WTC11 (cell line): Measurements from ENCODE around the gene SLFN14. TPM values are rescaled to one million over a fixed set of nuclear protein-coding genes. Genes with fewer than 3 reads are reported as not detected.

Experiments
- ATAC-seq: fragments of 200-7000 bp; cut with Tn5 transposase; 2 replicates; pipeline ENCODE4 v1.10.0; 2021; ENCODE audit warnings: mild to moderate bottlenecking, moderate library complexity
- CTCF ChIA-PET: fragments of 300-600 bp; sonication (Branson Sonifier 250); formaldehyde crosslinking; loops from one replicate; lab custom pipeline; 2021; ENCODE audit warnings: antibody characterized with exemption; lab: Charles Lee
- POLR2A ChIA-PET: fragments of 350-600 bp; sonication (Branson Sonifier 250); formaldehyde crosslinking; loops from one replicate; lab custom pipeline; 2021; ENCODE audit warnings: antibody characterized with exemption; lab: Charles Lee
- DNase-seq: peaks from one replicate; pipeline ENCODE4 v3.0.0; 2021; ENCODE audit warnings: low spot score
- H3K27ac Mint-ChIP-seq: 2 replicates; pipeline ENCODE4 v1.8.0; 2021; ENCODE audit warnings: mixed read lengths
- H3K27me3 Mint-ChIP-seq: 2 replicates; pipeline ENCODE4 v1.8.0; 2021; ENCODE audit warnings: low read depth, mild to moderate bottlenecking, moderate library complexity, mixed read lengths
- H3K36me3 Mint-ChIP-seq: 2 replicates; pipeline ENCODE4 v1.8.0; 2021; ENCODE audit warnings: mixed read lengths
- H3K4me1 Mint-ChIP-seq: 2 replicates; pipeline ENCODE4 v1.8.0; 2022; ENCODE audit warnings: mixed read lengths
- H3K4me3 Mint-ChIP-seq: 2 replicates; pipeline ENCODE4 v1.8.0; 2021; ENCODE audit warnings: mild to moderate bottlenecking, moderate library complexity, mixed read lengths
- H3K9me3 Mint-ChIP-seq: 2 replicates; pipeline ENCODE4 v1.8.0; 2021; ENCODE audit warnings: mixed read lengths
- ATF1 ChIP-seq: sonication (generic); formaldehyde crosslinking; IDR thresholded peaks from 2 replicates; pipeline ENCODE4 v1.8.1; 2023; ENCODE audit warnings: mild to moderate bottlenecking, moderate library complexity, missing genetic modification reagents
- CREB1 ChIP-seq: sonication (generic); formaldehyde crosslinking; IDR thresholded peaks from 2 replicates; pipeline ENCODE4 v1.8.0; 2023; ENCODE audit warnings: mild to moderate bottlenecking, missing genetic modification reagents
- E2F5 ChIP-seq: sonication (generic); formaldehyde crosslinking; IDR thresholded peaks from 2 replicates; pipeline ENCODE4 v1.8.1; 2022; ENCODE audit warnings: mild to moderate bottlenecking, moderate library complexity, missing genetic modification reagents
- ELF4 ChIP-seq: sonication (generic); formaldehyde crosslinking; IDR thresholded peaks from 2 replicates; pipeline ENCODE4 v1.8.1; 2022; ENCODE audit warnings: low read depth, mild to moderate bottlenecking, moderate library complexity, missing genetic modification reagents
- GTF2I ChIP-seq: fragments of 250-450 bp; sonication (Bioruptor Pico); conservative IDR thresholded peaks from 2 replicates; pipeline ENCODE4 v1.4.0; 2021; ENCODE audit warnings: mild to moderate bottlenecking
- JUN ChIP-seq: sonication (generic); formaldehyde crosslinking; IDR thresholded peaks from 2 replicates; pipeline ENCODE4 v1.8.0; 2023; ENCODE audit warnings: mild to moderate bottlenecking, missing genetic modification reagents
- MXD4 ChIP-seq: fragments of 250-450 bp; sonication (Bioruptor Pico); IDR thresholded peaks from 2 replicates; pipeline ENCODE4 v1.8.0; 2021; ENCODE audit warnings: mild to moderate bottlenecking, moderate library complexity, borderline replicate concordance
- MYBL2 ChIP-seq: sonication (generic); formaldehyde crosslinking; IDR thresholded peaks from 2 replicates; pipeline ENCODE4 v1.8.1; 2023; ENCODE audit warnings: mild to moderate bottlenecking, moderate library complexity, missing genetic modification reagents
- NFE2L1 ChIP-seq: sonication (generic); formaldehyde crosslinking; IDR thresholded peaks from 2 replicates; pipeline ENCODE4 v1.8.1; 2023; ENCODE audit warnings: missing genetic modification reagents
- NR1H2 ChIP-seq: sonication (generic); formaldehyde crosslinking; IDR thresholded peaks from 2 replicates; pipeline ENCODE4 v1.9.0; 2021; ENCODE audit warnings: mild to moderate bottlenecking, moderate library complexity, missing genetic modification reagents
- RELA ChIP-seq: sonication (generic); formaldehyde crosslinking; IDR thresholded peaks from 2 replicates; pipeline ENCODE4 v1.8.1; 2022; ENCODE audit warnings: missing genetic modification reagents, mild to moderate bottlenecking, borderline replicate concordance
- ZBTB43 ChIP-seq: sonication (generic); formaldehyde crosslinking; IDR thresholded peaks from 2 replicates; pipeline ENCODE4 v1.8.1; 2023; ENCODE audit warnings: mild to moderate bottlenecking, missing genetic modification reagents
- ZNF138 ChIP-seq: sonication (generic); formaldehyde crosslinking; conservative IDR thresholded peaks from 2 replicates; pipeline ENCODE4 v1.8.1; 2022; ENCODE audit warnings: mild to moderate bottlenecking, moderate library complexity, missing genetic modification reagents
- ZNF219 ChIP-seq: sonication (generic); formaldehyde crosslinking; IDR thresholded peaks from 2 replicates; pipeline ENCODE4 v1.8.0; 2023; ENCODE audit warnings: missing genetic modification reagents, mild to moderate bottlenecking, borderline replicate concordance
- ZNF317 ChIP-seq: sonication (generic); formaldehyde crosslinking; IDR thresholded peaks from 2 replicates; pipeline ENCODE4 v1.8.1; 2023; ENCODE audit warnings: low read depth, mild to moderate bottlenecking, moderate library complexity, missing genetic modification reagents, borderline replicate concordance
- ZNF425 ChIP-seq: fragments of 250-450 bp; sonication (Bioruptor Pico); conservative IDR thresholded peaks from 2 replicates; pipeline ENCODE4 v1.9.0; 2021; ENCODE audit warnings: mild to moderate bottlenecking
- ZNF532 ChIP-seq: fragments of 250-450 bp; sonication (Bioruptor Pico); IDR thresholded peaks from 2 replicates; pipeline ENCODE4 v1.9.0; 2021; ENCODE audit warnings: mild to moderate bottlenecking, borderline replicate concordance
- total RNA-seq: library from RNA; stranded (reverse); gene quantifications from 3 replicates; pipeline ENCODE4 v1.2.3, GENCODE V29; 2021
- TF ChIP-seq, protein P1 (sequence below): sonication (generic); formaldehyde crosslinking; IDR thresholded peaks from 2 replicates; pipeline ENCODE4 v1.8.1; 2022; ENCODE audit warnings: low read depth, mild to moderate bottlenecking, moderate library complexity, missing genetic modification reagents, borderline replicate concordance
- TF ChIP-seq, protein P2 (sequence below): fragments of 200-600 bp; IDR thresholded peaks from 2 replicates; pipeline ENCODE4 v1.8.0; 2022; ENCODE audit warnings: antibody characterized with exemption
- TF ChIP-seq, protein P3 (sequence below): sonication (generic); formaldehyde crosslinking; IDR thresholded peaks from 2 replicates; pipeline ENCODE4 v1.8.0; 2022; ENCODE audit warnings: mild to moderate bottlenecking, missing genetic modification reagents
- TF ChIP-seq, protein P4 (sequence below): sonication (generic); formaldehyde crosslinking; IDR thresholded peaks from 2 replicates; pipeline ENCODE4 v1.8.0; 2023; ENCODE audit warnings: missing genetic modification reagents

The SLFN14 gene
- total RNA-seq, 1 experiment from 2014 or later = not detected

GRCh38 chr17:35543856-35544255 is 16.8 kb downstream of the SLFN14 start:
- Mint-ChIP-seq H3K4me3 (no peak overlapping the region), H3K27ac (no peak overlapping the region), H3K36me3 (no peaks in the 10 kb centered on the region), H3K4me1 (no peaks in the 10 kb centered on the region), H3K27me3 (peaks cover 30% of the 10 kb centered on the region), H3K9me3 (no peaks in the 10 kb centered on the region)
- no peak for ATAC-seq
- DNase-seq = no peak
- no peak for TF ChIP-seq MYBL2
- no peak for TF ChIP-seq NFE2L1 (CRISPR knock-in tag)
- no peak for TF ChIP-seq ZNF138 (CRISPR knock-in tag)
- no peak for TF ChIP-seq ZNF532 (CRISPR knock-in tag)
- TF ChIP-seq, protein P1, sequence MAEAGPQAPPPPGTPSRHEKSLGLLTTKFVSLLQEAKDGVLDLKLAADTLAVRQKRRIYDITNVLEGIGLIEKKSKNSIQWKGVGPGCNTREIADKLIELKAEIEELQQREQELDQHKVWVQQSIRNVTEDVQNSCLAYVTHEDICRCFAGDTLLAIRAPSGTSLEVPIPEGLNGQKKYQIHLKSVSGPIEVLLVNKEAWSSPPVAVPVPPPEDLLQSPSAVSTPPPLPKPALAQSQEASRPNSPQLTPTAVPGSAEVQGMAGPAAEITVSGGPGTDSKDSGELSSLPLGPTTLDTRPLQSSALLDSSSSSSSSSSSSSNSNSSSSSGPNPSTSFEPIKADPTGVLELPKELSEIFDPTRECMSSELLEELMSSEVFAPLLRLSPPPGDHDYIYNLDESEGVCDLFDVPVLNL (CRISPR knock-in tag) = no peak
- TF ChIP-seq, protein P2, sequence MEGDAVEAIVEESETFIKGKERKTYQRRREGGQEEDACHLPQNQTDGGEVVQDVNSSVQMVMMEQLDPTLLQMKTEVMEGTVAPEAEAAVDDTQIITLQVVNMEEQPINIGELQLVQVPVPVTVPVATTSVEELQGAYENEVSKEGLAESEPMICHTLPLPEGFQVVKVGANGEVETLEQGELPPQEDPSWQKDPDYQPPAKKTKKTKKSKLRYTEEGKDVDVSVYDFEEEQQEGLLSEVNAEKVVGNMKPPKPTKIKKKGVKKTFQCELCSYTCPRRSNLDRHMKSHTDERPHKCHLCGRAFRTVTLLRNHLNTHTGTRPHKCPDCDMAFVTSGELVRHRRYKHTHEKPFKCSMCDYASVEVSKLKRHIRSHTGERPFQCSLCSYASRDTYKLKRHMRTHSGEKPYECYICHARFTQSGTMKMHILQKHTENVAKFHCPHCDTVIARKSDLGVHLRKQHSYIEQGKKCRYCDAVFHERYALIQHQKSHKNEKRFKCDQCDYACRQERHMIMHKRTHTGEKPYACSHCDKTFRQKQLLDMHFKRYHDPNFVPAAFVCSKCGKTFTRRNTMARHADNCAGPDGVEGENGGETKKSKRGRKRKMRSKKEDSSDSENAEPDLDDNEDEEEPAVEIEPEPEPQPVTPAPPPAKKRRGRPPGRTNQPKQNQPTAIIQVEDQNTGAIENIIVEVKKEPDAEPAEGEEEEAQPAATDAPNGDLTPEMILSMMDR = no peak
- TF ChIP-seq E2F5 = no peak
- TF ChIP-seq GTF2I (CRISPR knock-in tag) = no peak
- no peak for TF ChIP-seq ZNF219
- TF ChIP-seq, protein P3, sequence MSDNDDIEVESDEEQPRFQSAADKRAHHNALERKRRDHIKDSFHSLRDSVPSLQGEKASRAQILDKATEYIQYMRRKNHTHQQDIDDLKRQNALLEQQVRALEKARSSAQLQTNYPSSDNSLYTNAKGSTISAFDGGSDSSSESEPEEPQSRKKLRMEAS (CRISPR knock-in tag) = no peak
- POLR2A ChIA-PET = no interaction called here
- CTCF ChIA-PET = no interaction called here

DNA sequence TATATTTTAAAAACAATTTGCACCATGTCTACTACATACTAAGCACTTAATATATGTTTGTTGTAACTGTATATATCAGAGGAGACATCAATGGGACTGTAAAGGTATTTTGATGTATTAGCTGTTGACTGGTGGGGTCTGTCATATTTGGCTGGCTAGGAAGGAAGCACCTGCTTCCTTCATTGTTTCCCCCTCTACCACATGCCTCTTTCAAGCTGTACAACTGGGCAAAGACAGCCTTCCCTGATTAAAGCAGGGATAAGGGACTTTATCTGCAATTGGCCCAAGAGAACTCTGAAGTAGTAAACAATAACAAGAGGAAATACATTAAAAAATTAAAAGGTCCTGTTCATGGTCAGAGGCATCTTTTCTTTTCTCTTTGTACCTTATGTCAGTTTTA is 17.6 kb downstream of the SLFN14 start:
- DNase-seq = no peak
- Mint-ChIP-seq H3K4me1 (no peaks in the 10 kb centered on the region), H3K9me3 (no peaks in the 10 kb centered on the region), H3K27ac (no peak overlapping the region), H3K27me3 (peaks cover 26% of the 10 kb centered on the region), H3K4me3 (no peak overlapping the region), H3K36me3 (no peaks in the 10 kb centered on the region)
- POLR2A ChIA-PET = no interaction called here
- CTCF ChIA-PET = interaction anchor here (1.2 to 1.3 kb wide), 2 partner anchors 10 to 230 kb away, joined by 4 to 6 read pairs; no protein-coding TSS in a partner anchor
- ATAC-seq = no peak
- TF ChIP-seq, protein P1 (CRISPR knock-in tag) = no peak
- no peak for TF ChIP-seq NR1H2 (CRISPR knock-in tag)
- TF ChIP-seq, protein P3 (CRISPR knock-in tag) = no peak
- no peak for TF ChIP-seq RELA (CRISPR knock-in tag)
- no peak for TF ChIP-seq JUN
- TF ChIP-seq ELF4 (CRISPR knock-in tag) = no peak
- no peak for TF ChIP-seq ZBTB43
- TF ChIP-seq, protein P4, sequence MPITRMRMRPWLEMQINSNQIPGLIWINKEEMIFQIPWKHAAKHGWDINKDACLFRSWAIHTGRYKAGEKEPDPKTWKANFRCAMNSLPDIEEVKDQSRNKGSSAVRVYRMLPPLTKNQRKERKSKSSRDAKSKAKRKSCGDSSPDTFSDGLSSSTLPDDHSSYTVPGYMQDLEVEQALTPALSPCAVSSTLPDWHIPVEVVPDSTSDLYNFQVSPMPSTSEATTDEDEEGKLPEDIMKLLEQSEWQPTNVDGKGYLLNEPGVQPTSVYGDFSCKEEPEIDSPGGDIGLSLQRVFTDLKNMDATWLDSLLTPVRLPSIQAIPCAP (CRISPR knock-in tag) = no peak
- TF ChIP-seq MXD4 (CRISPR knock-in tag) = no peak
- TF ChIP-seq CREB1 = no peak
- no peak for TF ChIP-seq ATF1 (CRISPR knock-in tag)
- no peak for TF ChIP-seq ZNF317 (CRISPR knock-in tag)
- TF ChIP-seq ZNF425 (CRISPR knock-in tag) = no peak
